Stimulated activated CD4-positive, alpha-beta T cell treated with anti-CD3 and anti-CD28 coated beads, TNF-alpha, amount 100 ng/mL, for 24 hours (primary cell): ENCODE measurements around the gene SHROOM1.

Experiments
- DNase-seq, 3 experiments: peaks; one replicate each; pipeline ENCODE4 v3.0.0-alpha.2; 2020; ENCODE audit warnings: low read depth in 3 of 3

The SHROOM1 gene

GRCh38 chr5:132853790-132854189 is 23.3 kb upstream of the SHROOM1 start:
- DNase-seq, result no peak

GRCh38 chr5:132853323-132853722 is 22.9 kb upstream of the SHROOM1 start:
- no peak for DNase-seq

GRCh38 chr5:132850066-132850465 is 19.6 kb upstream of the SHROOM1 start:
- DNase-seq, result no peak

GRCh38 chr5:132849347-132849746 is 18.9 kb upstream of the SHROOM1 start:
- DNase-seq, result no peak

GRCh38 chr5:132848270-132848669 is 17.8 kb upstream of the SHROOM1 start:
- DNase-seq, result no peak

- DNase-seq, result no peak
These were observed 10.9 kb upstream of the SHROOM1 start for GRCh38 chr5:132841305-132841704.

- no peak for DNase-seq
These were observed 10.4 kb upstream of the SHROOM1 start for GRCh38 chr5:132840896-132841295.

- DNase-seq, result no peak
These were observed 9.9 kb upstream of the SHROOM1 start for GRCh38 chr5:132840313-132840712.

GRCh38 chr5:132839426-132840301 is 9.2 kb upstream of the SHROOM1 start:
- no peak for DNase-seq

GRCh38 chr5:132838516-132839282 is 8.3 kb upstream of the SHROOM1 start:
- DNase-seq, result no peak

- DNase-seq, result no peak
These were observed 7.4 kb upstream of the SHROOM1 start for GRCh38 chr5:132837868-132838267.

GRCh38 chr5:132836852-132837251 is 6.4 kb upstream of the SHROOM1 start:
- DNase-seq, result no peak

- DNase-seq, result no peak
These were observed 3.6 kb upstream of the SHROOM1 start for GRCh38 chr5:132834057-132834456.

GRCh38 chr5:132832612-132833011 is 2.2 kb upstream of the SHROOM1 start:
- DNase-seq, result no peak

- no peak for DNase-seq
These were observed 831 bp upstream of the SHROOM1 start for GRCh38 chr5:132831095-132831860.

GRCh38 chr5:132829742-132830435 is 558 bp downstream of the SHROOM1 start:
- DNase-seq, result peak; percentile 24 to 74 (median 52)

- DNase-seq, result no peak
These were observed 1.5 kb downstream of the SHROOM1 start for GRCh38 chr5:132828846-132829494.

- DNase-seq, result no peak
These were observed 2.3 kb downstream of the SHROOM1 start for GRCh38 chr5:132827943-132828673.

- no peak for DNase-seq
These were observed 3.9 kb downstream of the SHROOM1 start for GRCh38 chr5:132826424-132827082.
